HepG2 (cell line): ENCODE measurements around the gene CIAPIN1.

Experiments
- ARHGAP35 ChIP-seq: sonication (generic); formaldehyde crosslinking; IDR thresholded peaks from 2 replicates; pipeline ENCODE4 v1.9.0; 2022; ENCODE audit warnings: mild to moderate bottlenecking, inconsistent platforms, moderate library complexity, missing genetic modification reagents, borderline replicate concordance
- ARID2 ChIP-seq: sonication (generic); formaldehyde crosslinking; IDR thresholded peaks from 2 replicates; pipeline ENCODE4 v1.8.1; 2022; ENCODE audit warnings: mild to moderate bottlenecking, missing genetic modification reagents, borderline replicate concordance
- GTF2F1 ChIP-seq: fragments of 150-350 bp; IDR thresholded peaks from 2 replicates; pipeline ENCODE4 v1.6.1; 2014; ENCODE audit warnings: low read length
- IRF2 ChIP-seq: IDR thresholded peaks from 2 replicates; pipeline ENCODE4 v1.6.1; 2018; ENCODE audit warnings: missing genetic modification reagents, missing compliant biosample characterization
- KDM4B ChIP-seq: sonication (generic); formaldehyde crosslinking; IDR thresholded peaks from 2 replicates; pipeline ENCODE4 v1.4.0; 2020; ENCODE audit warnings: missing genetic modification reagents
- NPAS2 ChIP-seq: sonication (generic); formaldehyde crosslinking; IDR thresholded peaks from 2 replicates; pipeline ENCODE4 v1.8.0; 2022; ENCODE audit warnings: mild to moderate bottlenecking, missing genetic modification reagents, borderline replicate concordance
- PHF20 ChIP-seq: sonication (generic); formaldehyde crosslinking; IDR thresholded peaks from 2 replicates; pipeline ENCODE4 v1.5.0; 2020; ENCODE audit warnings: mild to moderate bottlenecking, missing genetic modification reagents
- SMARCC2 ChIP-seq: fragments of 450-650 bp; IDR thresholded peaks from 2 replicates; pipeline ENCODE4 v1.6.1; 2017; ENCODE audit warnings: antibody characterized with exemption, mild to moderate bottlenecking
- TRIM24 ChIP-seq: sonication (generic); formaldehyde crosslinking; IDR thresholded peaks from 2 replicates; pipeline ENCODE4 v1.8.0; 2022; ENCODE audit warnings: mild to moderate bottlenecking, missing genetic modification reagents
- ZNF746 ChIP-seq: sonication (generic); formaldehyde crosslinking; IDR thresholded peaks from 2 replicates; pipeline ENCODE4 v1.8.0; 2022; ENCODE audit warnings: mild to moderate bottlenecking, missing genetic modification reagents
- TF ChIP-seq, protein P1 (sequence below): sonication (generic); formaldehyde crosslinking; IDR thresholded peaks from 2 replicates; pipeline ENCODE4 v1.5.0; 2020; ENCODE audit warnings: mild to moderate bottlenecking, missing genetic modification reagents

DNA sequence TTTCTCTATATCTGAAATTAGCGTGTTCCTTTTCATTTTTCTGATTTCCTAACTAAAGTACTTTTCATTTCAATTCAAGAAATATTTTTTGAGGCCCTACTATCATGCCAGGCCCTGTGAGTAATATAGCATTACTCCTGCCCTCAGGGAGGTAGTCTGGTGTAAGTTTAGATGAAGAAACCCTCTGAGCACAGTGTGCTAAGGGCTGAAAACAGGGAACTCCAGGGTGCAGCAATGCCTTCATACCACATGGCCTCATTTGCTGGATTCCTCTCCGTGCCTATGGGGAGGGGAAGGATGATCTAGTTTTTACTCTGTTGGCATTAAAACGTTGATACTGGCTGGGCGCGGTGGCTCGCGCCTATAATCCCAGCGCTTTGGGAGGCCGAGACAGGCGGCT lies 4.8 kb upstream of the CIAPIN1 start:
- TF ChIP-seq GTF2F1 (no peak), SMARCC2 (no peak), ZNF746 (CRISPR knock-in tag) (no peak), PHF20 (CRISPR knock-in tag) (no peak), ARHGAP35 (CRISPR knock-in tag) (no peak), IRF2 (CRISPR knock-in tag) (no peak), NPAS2 (CRISPR knock-in tag) (no peak), ARID2 (no peak), TRIM24 (no peak), KDM4B (CRISPR knock-in tag) (no peak)
- TF ChIP-seq, protein P1, sequence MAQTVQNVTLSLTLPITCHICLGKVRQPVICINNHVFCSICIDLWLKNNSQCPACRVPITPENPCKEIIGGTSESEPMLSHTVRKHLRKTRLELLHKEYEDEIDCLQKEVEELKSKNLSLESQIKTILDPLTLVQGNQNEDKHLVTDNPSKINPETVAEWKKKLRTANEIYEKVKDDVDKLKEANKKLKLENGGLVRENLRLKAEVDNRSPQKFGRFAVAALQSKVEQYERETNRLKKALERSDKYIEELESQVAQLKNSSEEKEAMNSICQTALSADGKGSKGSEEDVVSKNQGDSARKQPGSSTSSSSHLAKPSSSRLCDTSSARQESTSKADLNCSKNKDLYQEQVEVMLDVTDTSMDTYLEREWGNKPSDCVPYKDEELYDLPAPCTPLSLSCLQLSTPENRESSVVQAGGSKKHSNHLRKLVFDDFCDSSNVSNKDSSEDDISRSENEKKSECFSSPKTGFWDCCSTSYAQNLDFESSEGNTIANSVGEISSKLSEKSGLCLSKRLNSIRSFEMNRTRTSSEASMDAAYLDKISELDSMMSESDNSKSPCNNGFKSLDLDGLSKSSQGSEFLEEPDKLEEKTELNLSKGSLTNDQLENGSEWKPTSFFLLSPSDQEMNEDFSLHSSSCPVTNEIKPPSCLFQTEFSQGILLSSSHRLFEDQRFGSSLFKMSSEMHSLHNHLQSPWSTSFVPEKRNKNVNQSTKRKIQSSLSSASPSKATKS (CRISPR knock-in tag): no peak
